Midbrain (tissue), 1 donor: ENCODE data around the gene COL7A1.

Source experiments
- DNase-seq: peaks from one replicate; lab custom pipeline; 2025; lab: John Stamatoyannopoulos, UW

COL7A1 gene

GRCh38 chr3:48591886-48592518 lies 3.1 kb downstream of the COL7A1 start:
- no peak for DNase-seq

- DNase-seq: no peak
These were observed 3.7 kb downstream of the COL7A1 start for GRCh38 chr3:48591436-48591835.

GRCh38 chr3:48588230-48588629 lies 6.9 kb downstream of the COL7A1 start:
- DNase-seq: no peak

- DNase-seq: no peak
These were observed 7.4 kb downstream of the COL7A1 start for GRCh38 chr3:48587686-48588085.

GRCh38 chr3:48585411-48585810 lies 9.7 kb downstream of the COL7A1 start:
- no peak for DNase-seq

- no peak for DNase-seq
These were observed 10.3 kb downstream of the COL7A1 start for GRCh38 chr3:48584836-48585235.

- DNase-seq: no peak
These were observed 13.3 kb downstream of the COL7A1 start for GRCh38 chr3:48581621-48582481.

- DNase-seq: no peak
These were observed 18.5 kb downstream of the COL7A1 start for GRCh38 chr3:48576647-48577046.

- no peak for DNase-seq
These were observed 19.8 kb downstream of the COL7A1 start for GRCh38 chr3:48575366-48575765.

GRCh38 chr3:48573973-48574585 lies 21.1 kb downstream of the COL7A1 start:
- DNase-seq: no peak

GRCh38 chr3:48572517-48572916 lies 22.6 kb downstream of the COL7A1 start:
- no peak for DNase-seq

GRCh38 chr3:48571938-48572337 lies 23.2 kb downstream of the COL7A1 start:
- DNase-seq: no peak

- DNase-seq: no peak
These were observed 25.2 kb downstream of the COL7A1 start for GRCh38 chr3:48569808-48570450.

GRCh38 chr3:48569400-48569799 lies 25.7 kb downstream of the COL7A1 start:
- DNase-seq: no peak

GRCh38 chr3:48568476-48568875 lies 26.7 kb downstream of the COL7A1 start:
- DNase-seq: no peak

GRCh38 chr3:48567500-48567899 lies 27.6 kb downstream of the COL7A1 start:
- no peak for DNase-seq

GRCh38 chr3:48567090-48567489 lies 28.0 kb downstream of the COL7A1 start:
- DNase-seq: no peak

GRCh38 chr3:48566401-48566760 lies 28.7 kb downstream of the COL7A1 start:
- DNase-seq: no peak

- DNase-seq: no peak
These were observed 29.3 kb downstream of the COL7A1 start for GRCh38 chr3:48565591-48566400.

GRCh38 chr3:48565186-48565585 lies 29.9 kb downstream of the COL7A1 start:
- DNase-seq: no peak

- DNase-seq: no peak
These were observed 30.5 kb downstream of the COL7A1 start for GRCh38 chr3:48564667-48565066.

- peak; percentile 44 for DNase-seq
These were observed 31.1 kb downstream of the COL7A1 start for GRCh38 chr3:48564022-48564421.
